A549 (cell line): ENCODE data around the gene PRG3.

Source experiments
- BHLHE40 ChIP-seq: IDR thresholded peaks from 2 replicates; pipeline ENCODE4 v1.6.1; 2012; ENCODE audit warnings: low read depth, low read length, inconsistent platforms
- CHD2 ChIP-seq: fragments of 150-350 bp; IDR thresholded peaks from 2 replicates; pipeline ENCODE4 v1.6.1; 2014; ENCODE audit warnings: low read length; ENCODE audit not compliant: partially characterized antibody
- RAD21 ChIP-seq, 2 experiments: fragments of >200 bp in 1 of 2; sonication (Bioruptor Twin) in 1 of 2; formaldehyde crosslinking in 1 of 2; IDR thresholded peaks in 1 of 2; conservative IDR thresholded peaks in 1 of 2; 2 replicates in 1 of 2; 3 replicates in 1 of 2; pipeline ENCODE4 v1.6.1; 2012 to 2018; ENCODE audit warnings: inconsistent platforms in 1 of 2
- RARB ChIP-seq: fragments of 250-450 bp; sonication (Bioruptor Pico); IDR thresholded peaks from 2 replicates; pipeline ENCODE4 v1.8.0; 2021; ENCODE audit warnings: mild to moderate bottlenecking, moderate library complexity
- TF ChIP-seq, protein P1 (sequence below): IDR thresholded peaks from 2 replicates; pipeline ENCODE4 v1.6.1; 2012
- TF ChIP-seq, protein P2 (sequence below): fragments of >200 bp; sonication (Bioruptor Twin); formaldehyde crosslinking; IDR thresholded peaks from 3 replicates; pipeline ENCODE4 v1.5.1; 2016

- TF ChIP-seq CHD2, result no peak
- TF ChIP-seq, protein P1, sequence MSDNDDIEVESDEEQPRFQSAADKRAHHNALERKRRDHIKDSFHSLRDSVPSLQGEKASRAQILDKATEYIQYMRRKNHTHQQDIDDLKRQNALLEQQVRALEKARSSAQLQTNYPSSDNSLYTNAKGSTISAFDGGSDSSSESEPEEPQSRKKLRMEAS, result no peak
- TF ChIP-seq RARB (CRISPR knock-in tag), result no peak
- TF ChIP-seq, protein P2, sequence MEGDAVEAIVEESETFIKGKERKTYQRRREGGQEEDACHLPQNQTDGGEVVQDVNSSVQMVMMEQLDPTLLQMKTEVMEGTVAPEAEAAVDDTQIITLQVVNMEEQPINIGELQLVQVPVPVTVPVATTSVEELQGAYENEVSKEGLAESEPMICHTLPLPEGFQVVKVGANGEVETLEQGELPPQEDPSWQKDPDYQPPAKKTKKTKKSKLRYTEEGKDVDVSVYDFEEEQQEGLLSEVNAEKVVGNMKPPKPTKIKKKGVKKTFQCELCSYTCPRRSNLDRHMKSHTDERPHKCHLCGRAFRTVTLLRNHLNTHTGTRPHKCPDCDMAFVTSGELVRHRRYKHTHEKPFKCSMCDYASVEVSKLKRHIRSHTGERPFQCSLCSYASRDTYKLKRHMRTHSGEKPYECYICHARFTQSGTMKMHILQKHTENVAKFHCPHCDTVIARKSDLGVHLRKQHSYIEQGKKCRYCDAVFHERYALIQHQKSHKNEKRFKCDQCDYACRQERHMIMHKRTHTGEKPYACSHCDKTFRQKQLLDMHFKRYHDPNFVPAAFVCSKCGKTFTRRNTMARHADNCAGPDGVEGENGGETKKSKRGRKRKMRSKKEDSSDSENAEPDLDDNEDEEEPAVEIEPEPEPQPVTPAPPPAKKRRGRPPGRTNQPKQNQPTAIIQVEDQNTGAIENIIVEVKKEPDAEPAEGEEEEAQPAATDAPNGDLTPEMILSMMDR, result no peak
- no peak for TF ChIP-seq BHLHE40
- TF ChIP-seq RAD21 (conservative IDR thresholded peaks at IDR 0.05 in 1 of 2, IDR thresholded peaks at IDR 0.05 in 1 of 2), result no peak
Observed at GRCh38 chr11:57360991-57361390, 20.0 kb downstream of the PRG3 start.
